ENCODE results near the gene SMPD1. TPM values are rescaled to one million over a fixed set of nuclear protein-coding genes. Genes with fewer than 3 reads are reported as not detected.

The SMPD1 gene
- total RNA-seq, 1 experiment from 2014 or later = 176 TPM

- Histone ChIP-seq H3K36me3 (ENCODE audit: insufficient read depth, low read length, poor library complexity, severe bottlenecking) (no peaks in the 10 kb centered on the region), H3K4me3 (ENCODE audit: low read depth, low read length, poor library complexity, severe bottlenecking) (no peak overlapping the region), H3K9me3 (ENCODE audit: low read depth, low read length, poor library complexity, severe bottlenecking) (no peaks in the 10 kb centered on the region), H3K4me1 (ENCODE audit: insufficient read depth, low read length, poor library complexity, severe bottlenecking) (no peaks in the 10 kb centered on the region), H3K27ac (ENCODE audit: low read depth, low read length, poor library complexity, severe bottlenecking) (no peak overlapping the region), H3K27me3 (replicated peaks; ENCODE audit: insufficient read depth, low read depth, low read length, poor library complexity) (no peaks in the 10 kb centered on the region)
- BruUV-seq (replicated peaks) = no TSS peak
- POLR2A ChIA-PET (ENCODE audit: low non-redundant PET) = no interaction called here
- intact Hi-C loops (cut with micrococcal nuclease; ENCODE audit: unreplicated experiment) = no loop called here
- CTCF ChIA-PET = no interaction called here
- DNase-seq (ENCODE audit: low spot score) = no peak
- TF ChIP-seq EZH2 (IDR thresholded peaks at IDR 0.05; ENCODE audit: borderline replicate concordance, low read depth, low read length, poor library complexity, severe bottlenecking) = no peak
- TF ChIP-seq CTCF (conservative IDR thresholded peaks at IDR 0.05; ENCODE audit: low read depth, low read length) = no peak
Observed at GRCh38 chr11:6365659-6366058, 24.6 kb upstream of the SMPD1 start.

- Histone ChIP-seq H3K4me1 (ENCODE audit: insufficient read depth, low read length, poor library complexity, severe bottlenecking) (no peaks in the 10 kb centered on the region), H3K4me3 (ENCODE audit: low read depth, low read length, poor library complexity, severe bottlenecking) (no peak overlapping the region), H3K27me3 (replicated peaks; ENCODE audit: insufficient read depth, low read depth, low read length, poor library complexity) (no peaks in the 10 kb centered on the region), H3K27ac (ENCODE audit: low read depth, low read length, poor library complexity, severe bottlenecking) (no peak overlapping the region), H3K9me3 (ENCODE audit: low read depth, low read length, poor library complexity, severe bottlenecking) (no peaks in the 10 kb centered on the region), H3K36me3 (ENCODE audit: insufficient read depth, low read length, poor library complexity, severe bottlenecking) (no peaks in the 10 kb centered on the region)
- intact Hi-C loops (cut with micrococcal nuclease; ENCODE audit: unreplicated experiment) = no loop called here
- CTCF ChIA-PET = no interaction called here
- TF ChIP-seq EZH2 (IDR thresholded peaks at IDR 0.05; ENCODE audit: borderline replicate concordance, low read depth, low read length, poor library complexity, severe bottlenecking) (no peak), CTCF (conservative IDR thresholded peaks at IDR 0.05; ENCODE audit: low read depth, low read length) (no peak)
- no TSS peak for BruUV-seq (replicated peaks)
- POLR2A ChIA-PET (ENCODE audit: low non-redundant PET) = no interaction called here
- no peak for DNase-seq (ENCODE audit: low spot score)
Observed at GRCh38 chr11:6371825-6372224, 18.4 kb upstream of the SMPD1 start.

GRCh38 chr11:6377902-6378639 is 12.2 kb upstream of the SMPD1 start:
- no peaks in the 10 kb centered on the region for H3K36me3 ChIP-seq (ENCODE audit: insufficient read depth, low read length, poor library complexity, severe bottlenecking)
- TF ChIP-seq EZH2 (IDR thresholded peaks at IDR 0.05; ENCODE audit: borderline replicate concordance, low read depth, low read length, poor library complexity, severe bottlenecking) = no peak
- no peak for TF ChIP-seq CTCF (conservative IDR thresholded peaks at IDR 0.05; ENCODE audit: low read depth, low read length)
- no peak overlapping the region for H3K27ac ChIP-seq (ENCODE audit: low read depth, low read length, poor library complexity, severe bottlenecking)
- no peak for DNase-seq (ENCODE audit: low spot score)
- peaks cover 29% of the 10 kb centered on the region for H3K4me1 ChIP-seq (ENCODE audit: insufficient read depth, low read length, poor library complexity, severe bottlenecking)
- H3K4me3 ChIP-seq (ENCODE audit: low read depth, low read length, poor library complexity, severe bottlenecking) = no peak overlapping the region
- POLR2A ChIA-PET (ENCODE audit: low non-redundant PET) = interaction anchor here (0.6 kb wide), 1 partner anchor 56 kb away, joined by 5 read pairs; no protein-coding TSS in a partner anchor
- CTCF ChIA-PET = interaction anchor here (0.5 to 2.1 kb wide), 10 partner anchors 15 to 379 kb away, joined by 3 to 15 read pairs (median 10); partner anchors contain the start of gene MRPL17
- no TSS peak for BruUV-seq (replicated peaks)
- intact Hi-C loops (cut with micrococcal nuclease; ENCODE audit: unreplicated experiment) = no loop called here
- H3K27me3 ChIP-seq (replicated peaks; ENCODE audit: insufficient read depth, low read depth, low read length, poor library complexity) = no peaks in the 10 kb centered on the region
- H3K9me3 ChIP-seq (ENCODE audit: low read depth, low read length, poor library complexity, severe bottlenecking) = no peaks in the 10 kb centered on the region
